Coronary artery (tissue), 2 donors: ENCODE data around the gene ZNF770.
"Not testable (repeated sequence)": the region's sequence is repeated elsewhere in the genome, so short reads cannot be mapped to it uniquely, and the experiment has no call there.

ENCODE experiments used
- DNase-seq: peaks from one replicate; pipeline ENCODE4 v3.0.0-alpha.2; 2017; ENCODE audit warnings: low spot score
- H3K27ac ChIP-seq, 2 donors: fragments of 200-600 bp; sonication (generic); one replicate each; pipeline ENCODE4 v1.5.1; 2016 to 2019
- H3K4me3 ChIP-seq: fragments of 200-600 bp; sonication (generic); 2 replicates; pipeline ENCODE4 v1.5.1; 2016; ENCODE audit warnings: mild to moderate bottlenecking, moderate library complexity
- TF ChIP-seq, protein P1 (sequence below): fragments of 200-600 bp; sonication (generic); IDR thresholded peaks from one replicate; pipeline ENCODE4 v1.5.1; 2019; ENCODE audit warnings: antibody characterized with exemption

The ZNF770 gene

DNA sequence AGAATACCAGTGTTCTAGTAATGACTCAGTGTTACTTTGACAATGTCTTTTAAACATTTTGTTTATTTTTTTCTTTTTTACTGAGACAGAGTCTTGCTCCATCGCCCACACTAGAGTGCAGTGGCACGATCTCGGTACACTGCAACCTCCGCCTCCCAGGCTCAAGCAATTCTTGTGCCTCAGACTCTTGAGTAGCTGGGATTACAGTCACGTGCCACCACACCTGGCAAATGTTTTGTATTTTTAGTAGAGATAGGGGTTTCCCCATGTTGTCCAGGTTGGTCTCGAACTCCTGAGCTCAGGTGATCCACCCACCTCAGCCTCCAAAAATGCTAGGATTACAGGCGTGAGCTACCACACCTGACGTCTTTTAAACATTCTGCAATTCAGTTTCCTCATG lies 34.2 kb downstream of the ZNF770 start:
- TF ChIP-seq, protein P1, sequence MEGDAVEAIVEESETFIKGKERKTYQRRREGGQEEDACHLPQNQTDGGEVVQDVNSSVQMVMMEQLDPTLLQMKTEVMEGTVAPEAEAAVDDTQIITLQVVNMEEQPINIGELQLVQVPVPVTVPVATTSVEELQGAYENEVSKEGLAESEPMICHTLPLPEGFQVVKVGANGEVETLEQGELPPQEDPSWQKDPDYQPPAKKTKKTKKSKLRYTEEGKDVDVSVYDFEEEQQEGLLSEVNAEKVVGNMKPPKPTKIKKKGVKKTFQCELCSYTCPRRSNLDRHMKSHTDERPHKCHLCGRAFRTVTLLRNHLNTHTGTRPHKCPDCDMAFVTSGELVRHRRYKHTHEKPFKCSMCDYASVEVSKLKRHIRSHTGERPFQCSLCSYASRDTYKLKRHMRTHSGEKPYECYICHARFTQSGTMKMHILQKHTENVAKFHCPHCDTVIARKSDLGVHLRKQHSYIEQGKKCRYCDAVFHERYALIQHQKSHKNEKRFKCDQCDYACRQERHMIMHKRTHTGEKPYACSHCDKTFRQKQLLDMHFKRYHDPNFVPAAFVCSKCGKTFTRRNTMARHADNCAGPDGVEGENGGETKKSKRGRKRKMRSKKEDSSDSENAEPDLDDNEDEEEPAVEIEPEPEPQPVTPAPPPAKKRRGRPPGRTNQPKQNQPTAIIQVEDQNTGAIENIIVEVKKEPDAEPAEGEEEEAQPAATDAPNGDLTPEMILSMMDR: no peak
- no peak for DNase-seq
- Histone ChIP-seq H3K27ac (no peak overlapping the region), H3K4me3 (no peak overlapping the region)

DNA sequence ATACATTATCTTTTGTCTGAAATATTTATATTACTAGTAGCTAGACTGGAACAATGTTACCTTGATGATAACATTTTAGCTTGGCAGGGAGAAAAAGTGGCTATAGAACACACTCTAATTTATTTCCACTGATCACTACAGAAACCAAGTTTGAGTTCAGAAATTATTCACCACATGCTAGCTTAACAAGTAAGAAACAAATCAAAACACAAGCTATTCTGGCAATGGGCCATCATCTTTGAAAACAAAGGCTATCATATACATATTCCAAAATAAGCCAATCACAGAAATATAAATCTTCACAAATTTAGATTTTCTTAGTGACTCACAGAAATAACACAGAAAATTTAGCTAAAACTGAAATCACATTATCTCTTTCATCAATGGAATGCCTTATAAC lies 35.6 kb downstream of the ZNF770 start:
- no peak for DNase-seq
- TF ChIP-seq, protein P1: no peak
- H3K4me3 ChIP-seq: no peak overlapping the region
- no peak overlapping the region for H3K27ac ChIP-seq

DNA sequence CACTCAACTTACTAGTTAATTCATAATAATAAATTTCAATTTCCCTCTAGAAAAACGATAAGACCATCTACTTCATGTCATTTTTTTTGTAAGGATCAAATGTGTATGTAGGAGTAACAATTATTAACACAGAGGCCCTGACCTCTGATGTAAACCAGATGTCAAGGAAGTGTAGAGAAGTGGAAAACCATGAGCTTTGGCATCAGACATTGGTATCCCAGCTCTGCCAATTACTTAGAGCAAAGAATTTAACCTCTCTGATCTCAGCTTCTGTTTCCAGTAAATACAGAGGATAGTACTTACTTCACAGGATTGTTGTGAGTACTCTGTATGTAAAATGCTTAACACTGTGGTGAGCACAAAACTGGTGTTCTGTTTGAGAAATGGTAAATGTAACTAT lies 36.1 kb downstream of the ZNF770 start:
- TF ChIP-seq, protein P1: no peak
- Histone ChIP-seq H3K4me3 (no peak overlapping the region), H3K27ac (no peak overlapping the region)
- no peak for DNase-seq

DNA sequence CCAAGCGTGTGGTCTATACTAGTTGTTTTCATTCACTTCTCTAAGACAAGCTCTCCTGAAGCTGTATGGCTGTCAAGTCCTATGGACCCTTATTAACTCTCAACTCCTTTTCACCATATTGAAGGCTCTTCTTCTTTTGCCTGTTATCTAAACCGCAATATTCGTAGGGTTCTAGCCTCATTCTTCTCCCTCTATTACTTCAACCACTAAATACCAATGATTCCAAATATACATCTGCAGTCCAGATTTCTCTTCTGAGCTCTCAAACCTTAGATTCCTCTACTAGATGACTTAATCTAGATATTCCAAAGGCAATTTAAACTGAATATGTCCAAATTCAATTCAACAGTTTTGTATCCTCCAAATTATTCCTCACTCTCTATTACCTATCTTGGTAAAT lies 43.2 kb downstream of the ZNF770 start:
- DNase-seq: no peak
- Histone ChIP-seq H3K4me3 (no peak overlapping the region), H3K27ac (no peak overlapping the region)
- TF ChIP-seq, protein P1: no peak

DNA sequence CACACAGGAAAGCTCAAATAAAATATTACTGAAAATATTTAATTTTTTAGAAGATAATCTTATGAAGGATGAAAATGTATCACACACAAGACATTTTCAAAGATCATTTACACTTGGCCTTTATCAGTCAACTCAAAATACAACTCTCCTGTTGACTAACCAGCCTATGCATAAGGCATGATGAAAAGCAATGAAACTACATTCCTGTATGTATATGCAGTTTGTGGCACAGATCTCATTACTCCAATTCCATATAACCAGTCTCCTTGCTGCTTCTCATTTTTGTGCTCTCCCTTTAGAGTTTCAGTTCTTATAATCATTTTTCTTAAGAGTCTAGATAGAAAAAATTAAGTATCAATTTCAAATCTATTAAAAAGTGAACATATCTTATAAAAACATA lies 44.4 kb downstream of the ZNF770 start:
- no peak for DNase-seq
- Histone ChIP-seq H3K4me3 (no peak overlapping the region), H3K27ac (no peak overlapping the region)
- TF ChIP-seq, protein P1: no peak

DNA sequence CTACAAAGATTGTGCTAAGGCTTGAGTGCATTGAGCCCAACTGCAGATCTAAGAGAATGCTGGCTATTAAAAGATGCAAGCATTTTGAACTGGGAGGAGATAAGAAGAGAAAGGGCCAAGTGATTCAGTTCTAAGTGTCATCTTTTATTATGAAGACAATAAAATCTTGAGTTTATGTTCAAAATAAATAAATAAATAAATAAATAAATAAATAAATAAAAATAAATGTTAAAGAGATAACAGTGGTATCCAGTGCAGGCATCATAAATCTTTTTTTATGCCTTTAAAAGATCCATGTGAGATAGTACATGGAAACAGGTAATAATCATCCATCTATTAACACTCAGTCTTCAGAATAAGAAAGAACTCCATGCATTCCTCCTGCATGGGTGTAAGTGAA lies 44.8 kb downstream of the ZNF770 start:
- DNase-seq, H3K27ac ChIP-seq, H3K4me3 ChIP-seq: not testable (repeated sequence)

DNA sequence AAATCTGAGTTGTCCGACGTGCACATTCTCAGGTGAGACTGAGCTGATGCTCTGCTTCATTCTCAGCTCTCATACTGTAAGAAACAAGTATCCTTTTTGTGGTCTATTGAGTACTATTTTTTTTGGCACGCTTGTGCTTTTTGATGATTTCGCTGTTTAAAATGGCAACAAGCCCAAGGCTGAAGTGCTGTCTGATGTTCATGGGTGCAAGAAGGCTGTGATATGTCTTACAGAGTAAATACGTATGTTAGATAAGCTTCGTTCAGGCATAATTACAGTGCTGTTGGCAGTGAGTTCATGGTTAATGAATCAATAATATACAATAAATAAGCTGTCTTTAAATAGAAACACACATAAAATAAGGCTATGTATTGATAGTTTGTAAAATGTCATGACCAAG lies 45.7 kb downstream of the ZNF770 start:
- DNase-seq: no peak
- TF ChIP-seq, protein P1: no peak
- no peak overlapping the region for H3K27ac ChIP-seq
- H3K4me3 ChIP-seq: no peak overlapping the region

DNA sequence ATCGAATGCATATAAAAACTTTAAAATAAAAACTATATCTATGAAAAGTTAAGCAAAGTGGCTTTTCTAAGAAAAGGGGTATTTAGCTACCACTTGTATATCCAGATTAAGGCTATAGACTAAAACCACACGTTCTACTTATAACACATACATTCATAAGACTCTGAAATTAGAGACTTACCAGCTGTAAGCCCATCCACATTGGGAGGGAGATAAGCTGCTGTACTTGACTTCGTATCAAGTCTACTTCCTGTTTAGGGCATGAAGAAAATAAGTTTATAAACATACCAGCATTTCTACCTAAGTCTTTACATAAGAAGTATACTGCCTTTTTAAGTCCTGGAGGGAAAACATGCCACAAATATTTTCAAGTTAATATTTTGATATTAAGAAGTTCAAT lies 46.3 kb downstream of the ZNF770 start:
- TF ChIP-seq, protein P1: no peak
- H3K27ac ChIP-seq: no peak overlapping the region
- H3K4me3 ChIP-seq: no peak overlapping the region
- no peak for DNase-seq
